SK-N-DZ (cell line): ENCODE results near the gene MDN1.

Source experiments
- DNase-seq: peaks from one replicate; pipeline ENCODE4 v3.0.0-alpha.2; 2015; ENCODE audit warnings: low spot score

The MDN1 gene

DNA sequence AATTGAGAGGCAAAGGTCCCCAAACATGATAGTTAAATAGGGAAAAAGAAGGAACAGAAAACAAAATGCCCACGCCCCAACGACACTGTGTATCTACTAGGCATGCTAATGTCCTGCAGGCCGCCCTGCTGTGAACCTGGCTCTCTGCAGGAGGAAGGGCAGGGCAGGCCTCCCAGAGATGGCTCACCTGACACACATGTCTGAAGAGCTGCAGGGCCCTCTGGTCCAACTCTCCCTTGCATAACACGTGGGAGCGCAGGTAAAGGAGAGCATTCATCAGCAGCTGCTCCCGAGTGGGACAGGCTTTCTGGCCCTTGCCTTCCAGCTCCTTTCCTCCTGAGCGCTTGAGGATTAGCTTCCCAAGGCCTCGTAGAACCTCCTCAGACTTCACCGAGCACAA, 127.3 kb downstream of the MDN1 start:
- DNase-seq: no peak

DNA sequence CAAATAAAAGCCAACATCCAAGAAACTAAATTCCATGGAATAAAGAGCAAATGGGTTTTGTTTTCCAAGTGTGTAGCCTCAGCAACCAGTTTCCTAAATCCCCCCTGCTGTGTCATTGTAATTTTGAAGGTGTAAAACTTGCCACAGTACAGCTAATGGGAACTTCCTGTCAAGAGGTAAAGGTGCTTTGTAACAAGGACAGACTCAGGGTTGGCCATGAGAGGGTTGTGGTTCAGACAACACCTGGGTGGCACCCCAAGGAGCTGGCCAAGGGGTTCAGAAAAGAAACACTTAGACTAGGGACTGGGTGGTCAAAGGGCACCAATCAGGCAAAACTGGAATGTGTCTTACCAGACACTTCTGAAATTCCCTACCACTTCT, 128.7 kb downstream of the MDN1 start:
- DNase-seq: no peak

- DNase-seq: no peak
Measured at GRCh38 chr6:89689732-89690131, 129.9 kb downstream of the MDN1 start.

DNA sequence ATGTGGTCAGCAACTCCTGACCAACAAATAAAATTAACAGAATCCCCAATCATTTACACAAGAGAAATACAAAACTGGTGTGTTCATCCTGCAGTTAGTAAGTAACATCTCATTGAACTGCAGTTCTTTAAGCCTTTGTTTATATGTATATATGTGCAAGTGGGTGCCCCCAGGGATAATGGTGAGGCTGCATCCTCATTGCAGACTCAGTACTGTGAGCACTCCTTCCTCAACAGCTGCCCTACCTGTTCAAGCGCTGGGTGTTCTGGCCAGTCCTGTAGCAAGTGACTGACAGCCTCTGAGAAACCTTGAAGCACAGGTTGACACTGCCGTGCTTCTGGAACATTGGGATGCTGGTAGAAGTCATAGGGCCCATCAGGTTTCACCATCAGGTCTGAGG, 131.3 kb downstream of the MDN1 start:
- no peak for DNase-seq

GRCh38 chr6:89685311-89685710, 134.3 kb downstream of the MDN1 start:
- no peak for DNase-seq

GRCh38 chr6:89682991-89683390, 136.6 kb downstream of the MDN1 start:
- no peak for DNase-seq

GRCh38 chr6:89681983-89682564, 137.5 kb downstream of the MDN1 start:
- DNase-seq: no peak

DNA sequence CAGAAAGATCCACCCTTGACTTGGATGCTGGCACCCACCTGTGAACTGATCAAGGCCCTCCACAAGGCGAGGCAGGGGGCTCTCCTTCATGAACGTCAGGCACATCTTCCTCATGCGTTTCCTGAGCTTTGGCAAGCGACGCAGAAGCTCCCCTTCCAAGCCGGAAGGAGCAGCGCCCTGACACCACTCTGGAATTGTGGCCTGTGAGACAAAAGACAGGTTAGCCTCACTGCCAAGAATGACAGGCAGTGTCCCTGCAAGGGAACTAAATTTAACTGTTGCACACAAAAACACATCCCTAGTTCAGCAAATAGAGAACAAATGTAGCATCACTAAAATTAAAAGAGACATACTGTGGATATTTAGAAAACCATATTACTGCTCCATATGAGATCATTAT, 139.0 kb downstream of the MDN1 start:
- no peak for DNase-seq

- DNase-seq: no peak
Measured at GRCh38 chr6:89680150-89680549, 139.4 kb downstream of the MDN1 start.

DNA sequence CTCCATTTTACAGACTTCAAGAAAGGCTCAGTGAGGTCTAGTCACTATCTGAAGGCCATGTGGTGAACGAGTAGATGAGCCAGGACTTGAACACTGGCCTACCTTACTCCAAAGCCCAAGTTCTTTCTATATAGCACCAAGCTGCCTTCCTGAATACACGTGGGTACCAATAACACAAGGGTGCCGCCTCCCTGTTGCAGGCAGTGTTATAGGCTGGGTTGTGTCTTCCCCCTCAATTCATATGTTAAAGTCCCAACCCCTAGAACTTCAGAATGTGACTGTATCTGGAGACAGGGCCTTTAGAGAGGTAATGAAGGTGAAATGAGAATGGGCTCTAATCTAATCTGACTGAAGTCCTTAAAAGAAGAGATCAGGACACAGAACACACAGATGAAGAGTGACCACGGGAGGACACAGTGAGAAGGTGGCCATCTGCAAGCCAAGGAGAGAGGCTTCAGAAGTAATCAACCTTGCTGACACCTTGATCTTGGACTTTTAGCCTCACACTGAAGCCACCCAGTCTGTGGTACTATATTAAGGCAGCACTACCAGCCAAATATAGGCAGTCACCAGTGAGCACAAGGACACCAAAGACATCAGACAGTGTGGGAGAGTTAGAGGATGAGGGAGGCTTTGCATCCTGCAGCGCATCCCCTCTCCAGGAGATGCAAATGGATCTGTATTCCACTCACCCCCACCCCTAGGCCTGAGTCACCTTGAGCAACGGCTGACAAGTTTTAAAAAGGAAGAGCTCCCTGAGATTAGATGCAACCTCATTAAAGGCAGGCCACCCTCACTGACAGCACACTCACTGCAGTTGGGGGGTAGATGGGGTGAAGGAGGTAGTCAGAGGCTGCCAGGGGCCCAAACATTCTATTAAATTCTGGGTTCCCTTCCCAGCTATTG, 140.1 kb downstream of the MDN1 start:
- DNase-seq: no peak

- no peak for DNase-seq
Measured at GRCh38 chr6:89678531-89678930, 141.1 kb downstream of the MDN1 start.

DNA sequence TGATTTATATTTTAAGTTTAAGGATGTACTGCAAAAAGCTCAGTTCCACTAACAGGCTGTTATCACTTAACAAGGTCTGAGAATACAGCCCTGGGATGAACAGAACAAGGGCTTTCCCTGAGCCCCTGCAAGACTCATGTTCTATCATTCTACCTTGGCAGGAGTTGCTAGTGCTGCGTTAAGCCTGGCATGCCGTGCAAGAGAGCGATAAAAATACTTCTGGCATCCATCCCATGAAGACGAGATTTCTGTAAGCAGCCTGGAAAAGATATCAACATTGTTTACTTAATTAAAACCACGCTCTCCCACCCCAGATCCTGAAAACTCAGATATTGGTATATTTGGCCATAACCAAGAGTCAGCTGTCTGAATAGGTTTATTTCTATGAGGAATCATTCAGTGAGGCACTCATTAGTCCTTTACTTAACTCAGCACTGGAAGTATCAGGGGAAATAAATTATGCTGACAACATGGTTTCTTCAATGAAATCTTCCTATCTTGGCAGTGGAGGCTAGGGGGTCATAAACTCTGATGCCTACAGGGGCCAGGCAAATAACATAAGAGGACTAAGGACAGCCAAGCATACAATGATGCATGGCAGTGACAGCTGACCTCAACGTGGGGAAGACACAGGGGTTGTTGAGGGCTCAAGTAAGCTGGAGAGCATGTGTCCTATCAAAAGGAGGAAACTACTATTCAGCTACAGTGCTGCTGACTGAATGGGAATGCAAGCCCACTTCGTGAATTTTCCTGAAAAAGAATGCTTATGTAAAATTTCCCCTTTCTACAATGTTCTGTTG, 143.4 kb downstream of the MDN1 start:
- DNase-seq: no peak

- no peak for DNase-seq
Measured at GRCh38 chr6:89670935-89671565, 148.5 kb downstream of the MDN1 start.

- DNase-seq: no peak
Measured at GRCh38 chr6:89669002-89669401, 150.6 kb downstream of the MDN1 start.

GRCh38 chr6:89667872-89668556, 151.6 kb downstream of the MDN1 start:
- no peak for DNase-seq

DNA sequence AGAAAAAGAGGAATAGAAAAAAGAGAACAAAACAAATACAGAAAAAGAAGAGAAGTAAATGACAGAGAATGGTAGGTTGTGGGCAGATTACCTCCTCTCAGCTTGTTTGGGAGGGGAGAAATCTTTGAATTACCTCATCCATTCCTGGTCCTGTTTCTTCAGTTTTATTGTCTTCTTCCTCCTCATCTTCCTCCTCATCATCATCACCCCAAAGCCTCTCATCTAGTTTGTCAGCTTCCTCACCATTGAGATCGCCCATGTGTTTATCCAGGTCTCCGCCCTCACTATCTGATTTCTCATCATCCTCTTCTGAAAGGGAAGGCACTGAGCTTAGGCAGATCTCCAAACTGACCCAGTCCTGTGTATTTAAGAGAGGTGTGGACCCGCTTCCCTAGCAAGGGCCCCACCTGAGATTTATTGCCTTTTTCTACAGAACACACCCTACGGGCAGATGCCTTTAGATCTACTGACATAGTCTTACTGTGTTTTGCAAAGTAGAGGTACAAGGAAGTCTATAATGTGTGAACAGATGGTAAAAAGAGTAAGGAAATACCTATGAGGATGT, 156.9 kb downstream of the MDN1 start:
- DNase-seq: no peak

DNA sequence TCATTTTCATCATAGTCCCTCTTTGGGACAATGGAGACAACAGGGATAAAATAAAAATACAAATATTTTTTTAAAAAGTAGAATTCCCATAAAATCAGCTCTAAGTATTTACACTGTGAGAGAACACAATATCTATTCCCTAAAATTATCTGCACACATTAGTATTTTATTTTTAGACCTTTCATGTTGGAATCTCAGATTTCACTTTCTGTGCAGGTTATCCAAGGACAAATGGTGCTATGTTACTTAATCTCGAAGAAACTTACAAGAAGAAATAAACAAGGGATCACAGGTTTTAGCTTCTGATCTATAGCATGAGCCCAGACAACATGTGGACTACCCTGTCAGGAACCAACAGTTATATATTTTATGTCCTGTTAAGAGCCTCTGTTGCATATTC, 158.0 kb downstream of the MDN1 start:
- DNase-seq: no peak

- DNase-seq: no peak
Measured at GRCh38 chr6:89660981-89661380, 158.6 kb downstream of the MDN1 start.

DNA sequence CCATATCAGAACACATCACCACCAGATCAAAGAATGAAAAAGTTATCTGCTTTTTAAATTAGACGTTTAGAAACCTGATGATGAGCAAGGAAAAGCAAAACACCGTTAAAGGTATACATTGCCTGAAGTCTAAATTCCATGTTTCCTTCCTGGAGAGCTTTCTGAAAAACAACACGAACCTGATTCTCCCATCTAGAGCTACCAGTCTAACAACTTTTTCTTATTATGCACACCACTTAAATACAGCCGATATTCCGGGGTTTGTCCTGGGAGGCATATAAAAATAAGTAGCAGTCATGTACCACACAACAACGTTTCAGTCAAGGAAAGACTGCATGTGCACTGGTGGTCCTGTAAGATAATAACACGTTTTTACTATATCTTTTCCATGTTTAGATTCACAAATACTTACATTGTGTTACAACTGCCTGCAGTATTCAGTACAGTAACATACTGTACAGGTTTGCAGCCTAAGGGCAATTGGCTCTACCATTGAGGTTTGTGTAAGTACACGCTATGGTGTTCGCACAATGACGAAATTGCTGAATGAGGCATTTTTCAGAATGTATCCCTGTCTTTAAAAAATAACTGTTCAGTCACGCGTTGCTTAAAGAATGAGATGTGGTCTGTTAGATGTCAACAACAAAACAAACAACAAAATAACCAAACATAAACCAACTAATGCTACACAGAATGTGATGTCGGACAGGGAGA, 162.0 kb downstream of the MDN1 start:
- DNase-seq: no peak

DNA sequence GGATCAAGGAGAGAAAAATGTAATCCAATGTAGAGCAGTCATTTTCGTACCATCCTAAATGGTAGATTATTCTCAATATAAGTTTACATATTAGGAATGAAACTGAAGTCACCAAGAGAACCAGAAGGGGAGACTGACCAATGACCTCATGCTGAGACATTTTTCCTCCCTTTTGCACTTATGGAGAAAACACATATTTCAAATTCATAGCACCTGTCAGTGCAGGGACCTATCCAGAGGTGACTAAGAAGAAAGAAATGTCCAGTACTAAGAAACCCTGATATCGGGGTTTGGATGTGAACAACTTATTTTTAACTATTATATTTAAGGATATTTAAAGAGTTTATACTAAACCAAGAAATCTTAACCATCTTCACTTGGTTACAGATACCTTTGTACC, 164.5 kb downstream of the MDN1 start:
- DNase-seq: no peak
